Stimulated activated naive CD4-positive, alpha-beta T cell treated with Interleukin-2 at 50 U/mL for 16 hours (primary cell): ENCODE measurements around the gene CDH15.
A peak's percentile ranks its signal among the peaks of the same experiment; 100 is the strongest.
"Not testable (repeated sequence)": the region's sequence is repeated elsewhere in the genome, so short reads cannot be mapped to it uniquely, and the experiment has no call there.

Source experiments
- DNase-seq: peaks from one replicate; lab custom pipeline; 2025; lab: John Stamatoyannopoulos, UW

CDH15 gene

GRCh38 chr16:89172528-89173173 is 1.1 kb downstream of the CDH15 start:
- DNase-seq: no peak

- DNase-seq: no peak
These were observed 1.8 kb downstream of the CDH15 start for GRCh38 chr16:89173174-89173921.

GRCh38 chr16:89174055-89174827 is 2.7 kb downstream of the CDH15 start:
- DNase-seq: no peak

GRCh38 chr16:89174877-89175276 is 3.3 kb downstream of the CDH15 start:
- no peak for DNase-seq

GRCh38 chr16:89175280-89176146 is 4.0 kb downstream of the CDH15 start:
- DNase-seq: no peak

GRCh38 chr16:89176147-89176690 is 4.7 kb downstream of the CDH15 start:
- no peak for DNase-seq

- no peak for DNase-seq
These were observed 5.2 kb downstream of the CDH15 start for GRCh38 chr16:89176717-89177116.

GRCh38 chr16:89177501-89177900 is 6.0 kb downstream of the CDH15 start:
- DNase-seq: no peak

- DNase-seq: no peak
These were observed 7.1 kb downstream of the CDH15 start for GRCh38 chr16:89178453-89179147.

GRCh38 chr16:89179148-89179484 is 7.6 kb downstream of the CDH15 start:
- DNase-seq: no peak

GRCh38 chr16:89179656-89180315 is 8.2 kb downstream of the CDH15 start:
- no peak for DNase-seq

GRCh38 chr16:89183463-89183862 is 11.9 kb downstream of the CDH15 start:
- DNase-seq: no peak

- no peak for DNase-seq
These were observed 12.6 kb downstream of the CDH15 start for GRCh38 chr16:89183975-89184676.

GRCh38 chr16:89184677-89184932 is 13.1 kb downstream of the CDH15 start:
- DNase-seq: no peak

GRCh38 chr16:89184933-89185794 is 13.6 kb downstream of the CDH15 start:
- DNase-seq: no peak

GRCh38 chr16:89185887-89186592 is 14.5 kb downstream of the CDH15 start:
- not testable (repeated sequence) for DNase-seq

- DNase-seq: not testable (repeated sequence)
These were observed 15.1 kb downstream of the CDH15 start for GRCh38 chr16:89186593-89187031.

GRCh38 chr16:89187032-89187769 is 15.7 kb downstream of the CDH15 start:
- peak; percentile 40 for DNase-seq
